ENCODE data around the gene ESCO1.
A peak's percentile ranks its signal among the peaks of the same experiment; 100 is the strongest.
"Not testable (repeated sequence)": the region's sequence is repeated elsewhere in the genome, so short reads cannot be mapped to it uniquely, and the experiment has no call there.

The ESCO1 gene

DNA sequence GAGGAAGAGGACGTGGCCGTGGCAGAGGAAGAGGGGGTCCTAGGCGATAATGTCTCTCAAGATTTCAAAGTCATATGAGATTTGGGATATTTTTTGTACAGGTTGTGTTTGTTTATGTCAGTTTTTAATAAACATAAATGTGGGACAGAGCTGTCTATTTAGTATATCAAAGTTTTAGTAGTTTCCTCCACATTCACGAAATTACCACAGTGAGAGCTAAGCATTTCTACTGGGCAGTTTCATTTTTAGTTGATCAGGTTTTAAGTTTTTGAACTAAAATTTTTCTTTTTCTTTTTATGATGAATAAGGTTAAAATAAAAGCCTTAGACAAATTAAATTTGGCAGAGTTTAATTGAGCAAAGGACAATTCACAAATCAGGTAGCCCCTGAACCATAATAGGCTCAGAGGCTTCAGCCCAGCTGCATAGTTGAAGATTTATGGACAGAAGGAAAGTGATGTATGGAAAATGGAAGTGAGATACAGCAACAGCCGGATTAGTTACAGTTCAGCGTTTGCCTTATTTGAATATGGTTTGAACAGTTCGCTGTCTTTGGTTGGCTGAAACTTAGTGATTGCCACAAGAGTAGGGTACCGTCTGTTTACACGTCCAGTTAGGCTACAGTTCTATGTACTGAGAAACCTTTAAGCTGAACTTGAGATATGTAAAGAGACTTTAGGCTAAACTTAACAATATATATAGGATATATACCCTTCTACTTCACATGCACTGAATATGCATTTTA lies 28.8 kb upstream of the ESCO1 start:
- Histone ChIP-seq H3K27ac (ENCODE audit: low read depth, low read length, poor library complexity, severe bottlenecking) (peak overlapping the region; percentile 76), H3K4me1 (ENCODE audit: insufficient read depth, low read length, severe bottlenecking) (peaks cover 24% of the 10 kb centered on the region), H3K79me2 (ENCODE audit: insufficient read depth, low read length) (peaks cover 21% of the 10 kb centered on the region), H3F3A (ENCODE audit: insufficient read depth, low read length) (no peaks in the 10 kb centered on the region), H3K4me2 (ENCODE audit: low read length) (no peak overlapping the region), H3K27me3 (ENCODE audit: insufficient read depth, low read length) (no peaks in the 10 kb centered on the region), H2AFZ (ENCODE audit: low read length) (no peak overlapping the region), H3K9me2 (ENCODE audit: low read depth, low read length) (no peaks in the 10 kb centered on the region), H3K9me3 (ENCODE audit: low read length) (no peaks in the 10 kb centered on the region), H4K20me1 (ENCODE audit: insufficient read depth, low read length) (0 out of 2 replicates have a peak, but pooled peaks cover 2% of the 10 kb centered on the region), H3K4me3 (ENCODE audit: low read depth, low read length, poor library complexity, severe bottlenecking) (no peak overlapping the region), H3K9ac (ENCODE audit: low read length) (no peak overlapping the region), H3K36me3 (ENCODE audit: insufficient read depth, low read length) (peaks cover 95% of the 10 kb centered on the region)
- TF ChIP-seq, protein P1, sequence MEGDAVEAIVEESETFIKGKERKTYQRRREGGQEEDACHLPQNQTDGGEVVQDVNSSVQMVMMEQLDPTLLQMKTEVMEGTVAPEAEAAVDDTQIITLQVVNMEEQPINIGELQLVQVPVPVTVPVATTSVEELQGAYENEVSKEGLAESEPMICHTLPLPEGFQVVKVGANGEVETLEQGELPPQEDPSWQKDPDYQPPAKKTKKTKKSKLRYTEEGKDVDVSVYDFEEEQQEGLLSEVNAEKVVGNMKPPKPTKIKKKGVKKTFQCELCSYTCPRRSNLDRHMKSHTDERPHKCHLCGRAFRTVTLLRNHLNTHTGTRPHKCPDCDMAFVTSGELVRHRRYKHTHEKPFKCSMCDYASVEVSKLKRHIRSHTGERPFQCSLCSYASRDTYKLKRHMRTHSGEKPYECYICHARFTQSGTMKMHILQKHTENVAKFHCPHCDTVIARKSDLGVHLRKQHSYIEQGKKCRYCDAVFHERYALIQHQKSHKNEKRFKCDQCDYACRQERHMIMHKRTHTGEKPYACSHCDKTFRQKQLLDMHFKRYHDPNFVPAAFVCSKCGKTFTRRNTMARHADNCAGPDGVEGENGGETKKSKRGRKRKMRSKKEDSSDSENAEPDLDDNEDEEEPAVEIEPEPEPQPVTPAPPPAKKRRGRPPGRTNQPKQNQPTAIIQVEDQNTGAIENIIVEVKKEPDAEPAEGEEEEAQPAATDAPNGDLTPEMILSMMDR (IDR thresholded peaks at IDR 0.05; ENCODE audit: low read length): no peak
- no peak for TF ChIP-seq EZH2 (IDR thresholded peaks at IDR 0.05; ENCODE audit: borderline replicate concordance, low read length)

DNA sequence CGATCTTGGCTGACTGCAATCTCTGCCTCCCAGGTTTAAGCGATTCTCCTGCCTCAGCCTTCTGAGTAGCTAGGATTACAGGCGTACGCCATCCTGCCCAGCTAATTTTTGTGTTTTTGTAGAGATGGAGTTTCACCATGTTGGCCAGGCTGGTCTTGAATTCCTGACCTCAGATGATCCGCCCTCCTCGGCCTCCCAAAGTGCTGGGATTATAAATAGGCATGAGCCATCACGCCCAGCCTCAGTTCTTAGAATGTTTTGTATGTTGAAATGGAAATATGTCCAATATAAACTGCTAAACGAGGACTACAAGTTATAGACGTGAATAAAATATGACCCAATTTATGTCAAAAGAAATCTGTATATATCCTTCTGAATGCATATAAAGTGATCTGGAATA lies 21.1 kb upstream of the ESCO1 start:
- H4K20me1 ChIP-seq (ENCODE audit: insufficient read depth, low read length); H3K9me3 ChIP-seq (ENCODE audit: low read length); H3K27ac ChIP-seq (ENCODE audit: low read depth, low read length, poor library complexity, severe bottlenecking); H3K4me1 ChIP-seq (ENCODE audit: insufficient read depth, low read length, severe bottlenecking); H2AFZ ChIP-seq (ENCODE audit: low read length); H3K4me3 ChIP-seq (ENCODE audit: low read depth, low read length, poor library complexity, severe bottlenecking); H3K27me3 ChIP-seq (ENCODE audit: insufficient read depth, low read length); H3K9me2 ChIP-seq (ENCODE audit: low read depth, low read length); H3K4me2 ChIP-seq (ENCODE audit: low read length); H3K9ac ChIP-seq (ENCODE audit: low read length); H3F3A ChIP-seq (ENCODE audit: insufficient read depth, low read length): not testable (repeated sequence)
- Histone ChIP-seq H3K36me3 (ENCODE audit: insufficient read depth, low read length) (peaks cover 94% of the 10 kb centered on the region), H3K79me2 (ENCODE audit: insufficient read depth, low read length) (peaks cover 67% of the 10 kb centered on the region)

DNA sequence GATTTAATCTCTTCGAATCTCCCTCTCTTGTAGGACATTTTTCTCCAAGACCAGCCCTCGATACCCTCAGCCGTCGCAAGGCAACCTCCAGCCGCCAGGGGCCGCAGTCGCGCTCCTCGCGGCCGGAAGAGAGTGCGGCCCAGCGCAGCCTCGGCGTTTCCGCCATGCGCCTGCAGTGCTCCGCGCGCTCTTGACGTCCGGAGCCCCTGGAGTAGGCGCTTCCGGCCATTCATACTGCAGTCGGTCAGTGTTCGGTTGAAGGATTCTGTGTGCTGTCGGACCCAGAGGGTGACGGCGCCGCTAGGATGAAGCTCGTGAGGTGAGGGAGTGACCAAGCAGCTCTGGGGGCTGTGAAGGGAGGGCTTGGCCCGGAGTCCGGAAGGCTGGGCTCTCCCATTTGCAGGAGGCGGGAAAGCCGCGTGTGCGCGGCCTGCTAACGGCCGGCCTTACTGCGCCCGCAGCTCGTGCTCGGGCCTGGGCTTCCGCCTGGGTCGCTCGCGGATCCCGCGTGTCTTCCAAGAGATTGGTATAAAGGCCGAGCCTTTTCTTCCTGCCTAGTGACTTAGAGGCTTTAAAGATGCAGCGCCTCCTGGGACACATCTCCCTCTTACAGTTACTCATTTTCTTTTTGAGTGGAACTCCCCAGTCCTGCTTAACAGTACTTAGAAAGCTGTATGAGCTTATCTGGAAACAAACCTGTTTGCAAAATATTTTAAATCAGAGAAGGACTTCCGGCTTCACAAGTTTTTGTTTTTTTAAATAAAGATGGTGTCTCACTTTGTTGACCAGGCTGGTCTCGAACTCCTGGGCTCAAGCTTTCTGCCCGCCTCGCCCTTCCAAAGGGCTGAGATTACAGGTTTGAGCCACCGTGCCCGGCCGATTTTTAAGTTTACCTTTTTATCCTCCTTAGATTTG lies 11.9 kb upstream of the ESCO1 start, which contains the start of gene SNRPD1:
SNRPD1 (plus strand) TSS at position 190 of the 915 bp plus-strand sequence; CDS start at position 306, 116 bp downstream.
- H3K4me3 ChIP-seq (ENCODE audit: low read depth, low read length, poor library complexity, severe bottlenecking): peak within 1 kb of the TSS; percentile 76
- no peaks in the 10 kb centered on the region for H4K20me1 ChIP-seq (ENCODE audit: insufficient read depth, low read length)
- H3K27me3 ChIP-seq (ENCODE audit: insufficient read depth, low read length): no peaks in the 10 kb centered on the region
- peak within 1 kb of the TSS; percentile 83 for H3K4me2 ChIP-seq (ENCODE audit: low read length)
- peaks cover 28% of the 10 kb centered on the region for H3K4me1 ChIP-seq (ENCODE audit: insufficient read depth, low read length, severe bottlenecking)
- H3K9me3 ChIP-seq (ENCODE audit: low read length): no peaks in the 10 kb centered on the region
- H3K79me2 ChIP-seq (ENCODE audit: insufficient read depth, low read length): peaks cover 50% of the 10 kb centered on the region
- H3K27ac ChIP-seq (ENCODE audit: low read depth, low read length, poor library complexity, severe bottlenecking): peak within 1 kb of the TSS; percentile 87
- peak within 1 kb of the TSS; percentile 45 for H2AFZ ChIP-seq (ENCODE audit: low read length)
- no peaks in the 10 kb centered on the region for H3K9me2 ChIP-seq (ENCODE audit: low read depth, low read length)
- peaks cover 37% of the 10 kb centered on the region for H3K36me3 ChIP-seq (ENCODE audit: insufficient read depth, low read length)
- no peaks in the 10 kb centered on the region for H3F3A ChIP-seq (ENCODE audit: insufficient read depth, low read length)
- TF ChIP-seq EZH2 (IDR thresholded peaks at IDR 0.05; ENCODE audit: borderline replicate concordance, low read length): no peak
- TF ChIP-seq, protein P1 (IDR thresholded peaks at IDR 0.05; ENCODE audit: low read length): peak; percentile 89
- H3K9ac ChIP-seq (ENCODE audit: low read length): peak within 1 kb of the TSS; percentile 89

DNA sequence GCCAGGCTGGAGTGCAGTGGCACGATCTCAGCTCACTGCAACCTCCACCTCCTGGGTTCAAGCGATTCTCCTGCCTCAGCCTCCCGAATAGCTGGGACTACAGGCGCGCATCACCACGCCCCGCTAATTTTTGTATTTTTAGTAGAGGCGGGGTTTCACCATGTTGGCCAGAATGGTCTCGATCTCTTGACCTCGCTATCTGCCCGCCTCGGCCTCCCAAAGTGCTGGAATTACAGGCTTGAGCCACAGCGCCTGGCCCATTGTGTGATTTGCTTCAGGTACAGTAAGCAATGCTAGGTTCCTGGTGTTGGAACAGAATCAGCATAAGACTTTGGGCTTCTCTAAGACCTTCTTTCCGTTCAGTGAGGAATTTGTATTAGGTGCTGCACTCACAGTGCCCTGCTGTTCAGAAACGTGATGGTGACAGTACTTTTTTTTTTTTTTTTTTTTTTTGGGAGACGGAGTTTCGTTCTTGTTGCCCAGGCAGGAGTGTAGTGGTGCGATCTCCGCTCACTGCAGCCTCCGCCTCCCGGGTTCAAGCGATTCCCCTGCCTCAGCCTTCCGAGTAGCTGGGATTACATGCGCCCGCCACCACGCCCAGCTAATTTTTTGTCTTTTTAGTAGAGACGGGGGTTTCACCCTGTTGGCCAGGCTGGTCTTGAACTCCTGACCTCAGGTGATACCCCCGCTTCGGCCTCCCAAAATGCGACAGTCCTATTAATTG lies 11.1 kb upstream of the ESCO1 start:
- H3K4me3 ChIP-seq (ENCODE audit: low read depth, low read length, poor library complexity, severe bottlenecking): peak overlapping the region; percentile 76
- peak overlapping the region; percentile 83 for H3K4me2 ChIP-seq (ENCODE audit: low read length)
- H3K27ac ChIP-seq (ENCODE audit: low read depth, low read length, poor library complexity, severe bottlenecking): peak overlapping the region; percentile 57
- peaks cover 42% of the 10 kb centered on the region for H3K79me2 ChIP-seq (ENCODE audit: insufficient read depth, low read length)
- H3K36me3 ChIP-seq (ENCODE audit: insufficient read depth, low read length): peaks cover 29% of the 10 kb centered on the region
- peaks cover 28% of the 10 kb centered on the region for H3K4me1 ChIP-seq (ENCODE audit: insufficient read depth, low read length, severe bottlenecking)
- not testable (repeated sequence) for H3K9me3 ChIP-seq (ENCODE audit: low read length); H3K27me3 ChIP-seq (ENCODE audit: insufficient read depth, low read length); H3F3A ChIP-seq (ENCODE audit: insufficient read depth, low read length); H4K20me1 ChIP-seq (ENCODE audit: insufficient read depth, low read length); H3K9me2 ChIP-seq (ENCODE audit: low read depth, low read length)
- H2AFZ ChIP-seq (ENCODE audit: low read length): peak overlapping the region; percentile 45
- peak overlapping the region; percentile 89; the same call in 1 of the 2 replicates for H3K9ac ChIP-seq (ENCODE audit: low read length)
